Neural progenitor cell (in vitro differentiated cells): ENCODE data around the gene LDLRAD4.

ENCODE experiments used
- CTCF ChIP-seq: fragments of 200-600 bp; sonication (generic); IDR thresholded peaks from 2 replicates; pipeline ENCODE4 v1.5.1; 2017; ENCODE audit warnings: antibody characterized with exemption, mild to moderate bottlenecking
- EZH2 ChIP-seq: fragments of 200-600 bp; sonication (generic); IDR thresholded peaks from 2 replicates; pipeline ENCODE4 v1.6.1; 2017; ENCODE audit warnings: antibody characterized with exemption, mild to moderate bottlenecking, moderate library complexity

- TF ChIP-seq EZH2 (no peak), CTCF (no peak)
These were observed 421.8 kb downstream of the LDLRAD4 start for GRCh38 chr18:13640266-13640860.
